Stimulated activated CD4-positive, alpha-beta T cell treated with anti-CD3 and anti-CD28 coated beads, Interleukin-15, amount 100 ng/mL, for 24 hours (primary cell): Measurements from ENCODE around the gene MON1A.
"Not testable (repeated sequence)": the region's sequence is repeated elsewhere in the genome, so short reads cannot be mapped to it uniquely, and the experiment has no call there.

Experiments used
- DNase-seq: peaks from one replicate; pipeline ENCODE4 v3.0.0-alpha.2; 2020

The MON1A gene

GRCh38 chr3:49929291-49930167, at the start of gene MON1A:
MON1A (minus strand) TSS chr3:49929811; CDS start chr3:49913346, 16,465 bp downstream.
- DNase-seq, result peak; percentile 97

- no peak for DNase-seq
Observed at GRCh38 chr3:49976942-49977341, 47.3 kb upstream of the MON1A start.

GRCh38 chr3:49972656-49973055, 43.0 kb upstream of the MON1A start:
- no peak for DNase-seq

GRCh38 chr3:49968346-49968745, 38.7 kb upstream of the MON1A start:
- no peak for DNase-seq

- no peak for DNase-seq
Observed at GRCh38 chr3:49967291-49967690, 37.7 kb upstream of the MON1A start.

GRCh38 chr3:49966233-49966942, 36.8 kb upstream of the MON1A start:
- DNase-seq, result no peak

GRCh38 chr3:49955636-49956035, 26.0 kb upstream of the MON1A start:
- DNase-seq, result no peak

GRCh38 chr3:49952924-49953323, 23.3 kb upstream of the MON1A start:
- DNase-seq, result no peak

GRCh38 chr3:49942651-49943050, 13.0 kb upstream of the MON1A start:
- no peak for DNase-seq

- DNase-seq, result no peak
Observed at GRCh38 chr3:49940667-49941249, 11.1 kb upstream of the MON1A start.

GRCh38 chr3:49939858-49940666, 10.5 kb upstream of the MON1A start, which contains the start of gene RBM6:
RBM6 (plus strand) TSS chr3:49940150; CDS start chr3:49962642, 22,492 bp downstream.
- DNase-seq, result peak; percentile 98

- no peak for DNase-seq
Observed at GRCh38 chr3:49937090-49937489, 7.5 kb upstream of the MON1A start.

GRCh38 chr3:49932281-49932680, 2.7 kb upstream of the MON1A start:
- not testable (repeated sequence) for DNase-seq

- no peak for DNase-seq
Observed at GRCh38 chr3:49930922-49931321, 1.3 kb upstream of the MON1A start.

- DNase-seq, result no peak
Observed at GRCh38 chr3:49930168-49930690, 618 bp upstream of the MON1A start.

GRCh38 chr3:49928481-49929017, 1.1 kb downstream of the MON1A start:
- no peak for DNase-seq

GRCh38 chr3:49927798-49928197, 1.8 kb downstream of the MON1A start:
- no peak for DNase-seq

GRCh38 chr3:49926117-49926728, 3.4 kb downstream of the MON1A start:
- DNase-seq, result no peak

GRCh38 chr3:49925485-49925884, 4.1 kb downstream of the MON1A start:
- DNase-seq, result no peak

GRCh38 chr3:49924683-49925082, 4.9 kb downstream of the MON1A start:
- no peak for DNase-seq

- DNase-seq, result not testable (repeated sequence)
Observed at GRCh38 chr3:49917806-49918590, 11.6 kb downstream of the MON1A start.
